ENCODE measurements around the gene DENND1B. TPM values are rescaled to one million over a fixed set of nuclear protein-coding genes. Genes with fewer than 3 reads are reported as not detected.
"Not testable (repeated sequence)": the region's sequence is repeated elsewhere in the genome, so short reads cannot be mapped to it uniquely, and the experiment has no call there.

The DENND1B gene
- total and polyA plus RNA-seq, 2 of the 8 experiments (the other 6 are each of a cell fraction or from before 2014, with no cell fraction given) = 0.74 to 3.3 TPM

GRCh38 chr1:197752652-197753164, 22.6 kb downstream of the DENND1B start:
- H3K18ac ChIP-seq (ENCODE audit: extremely low read depth, low read length); POLR2A ChIA-PET (ENCODE audit: partially characterized antibody); H4K8ac ChIP-seq (ENCODE audit: extremely low read depth, insufficient read depth, low read length); H3K27ac ChIP-seq (ENCODE audit: low read depth, low read length); H3K56ac ChIP-seq (replicated peaks; ENCODE audit: insufficient read length, low read depth, low read length); DNase-seq (ENCODE audit: low read depth in 1 of 2, low spot score in 2 of 2); H3K36me3 ChIP-seq (ENCODE audit: control insufficient read depth in 2 of 4, insufficient read depth in 4 of 4, low read length in 3 of 4); H2BK120ac ChIP-seq (replicated peaks; ENCODE audit: low read depth, low read length); H2BK20ac ChIP-seq (ENCODE audit: low read length); H4K20me1 ChIP-seq (replicated peaks in 1 of 2; ENCODE audit: control insufficient read depth in 1 of 2, insufficient read depth in 2 of 2, low read length in 2 of 2); H3K23ac ChIP-seq (ENCODE audit: insufficient read length); H3K27me3 ChIP-seq (replicated peaks in 1 of 4; ENCODE audit: control insufficient read depth in 3 of 4, extremely low read depth in 1 of 4, insufficient read depth in 3 of 4, low read length in 3 of 4); H3K79me1 ChIP-seq (ENCODE audit: low read depth, low read length); H3K4ac ChIP-seq (replicated peaks; ENCODE audit: insufficient read length, low read depth, low read length); H2BK5ac ChIP-seq (ENCODE audit: low read depth, low read length); FAIRE-seq; H3K9me3 ChIP-seq (ENCODE audit: insufficient read depth in 2 of 2, low read depth in 1 of 2, low read length in 1 of 2); H4K91ac ChIP-seq (replicated peaks; ENCODE audit: insufficient read length, low read length); H2BK15ac ChIP-seq (ENCODE audit: low read length); H2BK12ac ChIP-seq (ENCODE audit: low read depth, low read length); H2AK5ac ChIP-seq (ENCODE audit: low read depth, low read length); H2AFZ ChIP-seq (ENCODE audit: low read length); CTCF ChIA-PET (ENCODE audit: partially characterized antibody); H3K79me2 ChIP-seq (ENCODE audit: control insufficient read depth in 1 of 2, insufficient read depth in 2 of 2, low read length in 2 of 2); H3K23me2 ChIP-seq (ENCODE audit: low read depth, low read length); H3K4me3 ChIP-seq (ENCODE audit: extremely low read depth in 1 of 4, insufficient read depth in 2 of 4, low read depth in 3 of 4, low read length in 4 of 4); H3K4me2 ChIP-seq (ENCODE audit: insufficient read depth in 1 of 2, low read depth in 2 of 2, low read length in 2 of 2); H3K14ac ChIP-seq (ENCODE audit: insufficient read length); H4K5ac ChIP-seq (ENCODE audit: insufficient read length, low read depth, low read length); H3K4me1 ChIP-seq (replicated peaks in 1 of 4; ENCODE audit: control insufficient read depth in 3 of 4, insufficient read depth in 4 of 4, low read length in 3 of 4); H3K9ac ChIP-seq (replicated peaks in 1 of 4; ENCODE audit: extremely low read depth in 1 of 4, low read depth in 3 of 4, low read length in 3 of 4): not testable (repeated sequence)
- 88% methylated on average over 6 of the region's 6 CpGs; no CpG with 5 or more reads in 1 of the 2 experiments for WGBS, 2 experiments (ENCODE audit: extremely low coverage in 1 of 2, insufficient coverage in 1 of 2, insufficient read length in 1 of 2, insufficient replicate concordance in 2 of 2, low coverage in 1 of 2, low lambda C conversion rate in 2 of 2, missing lambda C conversion rate in 1 of 2)

All from H1 (cell line).